Vagina (tissue), 2 donors: ENCODE measurements around the gene MYO1A. TPM values are rescaled to one million over a fixed set of nuclear protein-coding genes. Genes with fewer than 3 reads are reported as not detected.

Experiments used
- DNase-seq, 2 donors: peaks; one replicate each; pipeline ENCODE4 v3.0.0-alpha.2; 2017; ENCODE audit errors: extremely low spot score in 2 of 2
- H3K27ac ChIP-seq: fragments of 200-600 bp; sonication (generic); one replicate; pipeline ENCODE4 v1.5.1; 2019
- H3K27me3 ChIP-seq: fragments of 200-600 bp; sonication (generic); one replicate; pipeline ENCODE4 v1.5.1; 2019
- H3K36me3 ChIP-seq, 2 donors: fragments of 200-600 bp; sonication (generic); one replicate each; pipeline ENCODE4 v1.5.1; 2017 to 2019
- H3K4me1 ChIP-seq: fragments of 200-600 bp; sonication (generic); one replicate; pipeline ENCODE4 v1.5.1; 2019
- H3K4me3 ChIP-seq, 2 donors: fragments of 200-600 bp; sonication (generic); 1 replicate in 1 of 2; 2 replicates in 1 of 2; pipeline ENCODE4 v1.5.1; 2016 to 2019
- H3K9me3 ChIP-seq: fragments of 200-600 bp; sonication (generic); one replicate; pipeline ENCODE4 v1.5.1; 2019
- POLR2A ChIP-seq, 2 donors: fragments of 450-650 bp; IDR thresholded peaks; one replicate each; pipeline ENCODE4 v1.6.1; 2017; ENCODE audit warnings: antibody characterized with exemption in 2 of 2, mild to moderate bottlenecking in 2 of 2, moderate library complexity in 2 of 2
- POLR2AphosphoS5 ChIP-seq, 2 donors: sonication (generic); formaldehyde crosslinking; IDR thresholded peaks; one replicate each; pipeline ENCODE4 v1.9.0; 2017; ENCODE audit warnings: antibody characterized with exemption in 2 of 2, mild to moderate bottlenecking in 2 of 2, low read depth in 1 of 2; ENCODE audit not compliant: insufficient read depth in 1 of 2
- intact Hi-C: fragments of 100-400 bp; cut with DNase I; formaldehyde crosslinking; loops from one replicate; pipeline ENCODE4 v1.15.1; 2023
- total RNA-seq: library from RNA; depleted of rRNA; stranded (reverse); fragments of >200 nt; gene quantifications from one replicate; pipeline ENCODE4 v1.2.3, GENCODE V29; 2016
- TF ChIP-seq, protein P1 (sequence below), 3 experiments: fragments of 450-650 bp in 2 of 3; fragments of 200-600 bp in 1 of 3; sonication (generic) in 1 of 3; IDR thresholded peaks; one replicate each; pipeline ENCODE4 v1.5.1; 2017 to 2019; ENCODE audit warnings: antibody characterized with exemption in 3 of 3, mild to moderate bottlenecking in 2 of 3, moderate library complexity in 2 of 3

The MYO1A gene
- total RNA-seq, 1 donor from 2014 or later = 1.2 TPM

DNA sequence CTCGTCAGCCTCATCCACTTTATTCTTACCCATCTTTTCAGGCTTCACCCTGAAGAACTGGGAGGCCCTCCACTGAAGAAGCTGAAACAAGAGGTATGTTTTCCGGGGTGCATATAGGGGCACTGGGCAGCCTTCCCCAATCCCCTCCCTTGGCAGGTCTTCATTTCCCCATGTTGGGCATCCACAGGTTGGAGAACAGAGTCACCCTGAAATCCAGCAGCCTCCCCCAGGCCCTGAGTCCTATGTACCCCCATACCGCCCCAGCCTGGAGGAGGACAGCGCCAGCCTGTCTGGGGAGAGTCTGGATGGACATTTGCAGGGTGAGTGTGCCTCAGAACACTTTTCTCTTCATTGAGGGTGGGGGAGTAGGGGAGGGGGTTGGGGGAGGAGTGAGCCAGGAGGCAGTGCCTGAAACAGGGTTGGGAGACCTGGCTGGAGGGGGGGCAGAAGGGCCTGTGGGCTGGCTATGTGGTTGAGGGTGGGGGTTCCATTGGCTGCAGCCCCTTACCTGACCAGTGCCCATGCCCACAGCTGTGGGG is 43.0 kb upstream of the MYO1A start:
- intact Hi-C loops = no loop called here
- peak overlapping the region in 1 of 2 donors; percentile 25 for H3K4me3 ChIP-seq
- TF ChIP-seq, protein P1, sequence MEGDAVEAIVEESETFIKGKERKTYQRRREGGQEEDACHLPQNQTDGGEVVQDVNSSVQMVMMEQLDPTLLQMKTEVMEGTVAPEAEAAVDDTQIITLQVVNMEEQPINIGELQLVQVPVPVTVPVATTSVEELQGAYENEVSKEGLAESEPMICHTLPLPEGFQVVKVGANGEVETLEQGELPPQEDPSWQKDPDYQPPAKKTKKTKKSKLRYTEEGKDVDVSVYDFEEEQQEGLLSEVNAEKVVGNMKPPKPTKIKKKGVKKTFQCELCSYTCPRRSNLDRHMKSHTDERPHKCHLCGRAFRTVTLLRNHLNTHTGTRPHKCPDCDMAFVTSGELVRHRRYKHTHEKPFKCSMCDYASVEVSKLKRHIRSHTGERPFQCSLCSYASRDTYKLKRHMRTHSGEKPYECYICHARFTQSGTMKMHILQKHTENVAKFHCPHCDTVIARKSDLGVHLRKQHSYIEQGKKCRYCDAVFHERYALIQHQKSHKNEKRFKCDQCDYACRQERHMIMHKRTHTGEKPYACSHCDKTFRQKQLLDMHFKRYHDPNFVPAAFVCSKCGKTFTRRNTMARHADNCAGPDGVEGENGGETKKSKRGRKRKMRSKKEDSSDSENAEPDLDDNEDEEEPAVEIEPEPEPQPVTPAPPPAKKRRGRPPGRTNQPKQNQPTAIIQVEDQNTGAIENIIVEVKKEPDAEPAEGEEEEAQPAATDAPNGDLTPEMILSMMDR (IDR thresholded peaks at IDR 0.05) = no peak
- no peak for TF ChIP-seq POLR2A (IDR thresholded peaks at IDR 0.05)
- TF ChIP-seq POLR2AphosphoS5 (IDR thresholded peaks at IDR 0.05; ENCODE audit: insufficient read depth in 1 of 2, low read depth in 1 of 2) = no peak
- H3K4me1 ChIP-seq = peaks cover 74% of the 10 kb centered on the region
- H3K9me3 ChIP-seq = no peaks in the 10 kb centered on the region
- peaks cover 0 to 53% of the 10 kb centered on the region in 2 donors for H3K36me3 ChIP-seq
- H3K27me3 ChIP-seq = no peaks in the 10 kb centered on the region
- DNase-seq = no peak
- peak overlapping the region; percentile 100 for H3K27ac ChIP-seq

DNA sequence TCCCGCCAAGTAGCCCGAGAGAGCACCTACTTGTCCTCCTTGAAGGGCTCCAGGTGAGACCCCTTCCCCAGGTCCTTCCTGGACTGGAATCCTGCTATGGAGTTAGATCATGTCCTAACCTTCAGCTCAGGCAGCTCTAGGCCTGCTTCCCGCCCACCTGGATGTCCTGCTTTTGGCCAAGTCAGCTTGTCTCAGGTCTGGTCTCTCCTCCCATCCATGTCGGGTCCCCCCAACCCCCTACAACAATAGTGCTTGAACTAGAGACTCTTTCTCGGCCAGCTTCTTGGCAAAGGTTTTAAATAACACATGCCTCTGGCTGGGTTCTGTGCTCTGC is 42.6 kb upstream of the MYO1A start:
- H3K27me3 ChIP-seq = no peaks in the 10 kb centered on the region
- H3K36me3 ChIP-seq = peaks cover 0 to 53% of the 10 kb centered on the region in 2 donors
- intact Hi-C loops = no loop called here
- H3K9me3 ChIP-seq = no peaks in the 10 kb centered on the region
- H3K4me3 ChIP-seq = no peak overlapping the region
- peaks cover 74% of the 10 kb centered on the region for H3K4me1 ChIP-seq
- DNase-seq = no peak
- TF ChIP-seq POLR2A (IDR thresholded peaks at IDR 0.05) (no peak), POLR2AphosphoS5 (IDR thresholded peaks at IDR 0.05; ENCODE audit: insufficient read depth in 1 of 2, low read depth in 1 of 2) (no peak)
- TF ChIP-seq, protein P1 (IDR thresholded peaks at IDR 0.05) = no peak
- H3K27ac ChIP-seq = peak overlapping the region; percentile 100

DNA sequence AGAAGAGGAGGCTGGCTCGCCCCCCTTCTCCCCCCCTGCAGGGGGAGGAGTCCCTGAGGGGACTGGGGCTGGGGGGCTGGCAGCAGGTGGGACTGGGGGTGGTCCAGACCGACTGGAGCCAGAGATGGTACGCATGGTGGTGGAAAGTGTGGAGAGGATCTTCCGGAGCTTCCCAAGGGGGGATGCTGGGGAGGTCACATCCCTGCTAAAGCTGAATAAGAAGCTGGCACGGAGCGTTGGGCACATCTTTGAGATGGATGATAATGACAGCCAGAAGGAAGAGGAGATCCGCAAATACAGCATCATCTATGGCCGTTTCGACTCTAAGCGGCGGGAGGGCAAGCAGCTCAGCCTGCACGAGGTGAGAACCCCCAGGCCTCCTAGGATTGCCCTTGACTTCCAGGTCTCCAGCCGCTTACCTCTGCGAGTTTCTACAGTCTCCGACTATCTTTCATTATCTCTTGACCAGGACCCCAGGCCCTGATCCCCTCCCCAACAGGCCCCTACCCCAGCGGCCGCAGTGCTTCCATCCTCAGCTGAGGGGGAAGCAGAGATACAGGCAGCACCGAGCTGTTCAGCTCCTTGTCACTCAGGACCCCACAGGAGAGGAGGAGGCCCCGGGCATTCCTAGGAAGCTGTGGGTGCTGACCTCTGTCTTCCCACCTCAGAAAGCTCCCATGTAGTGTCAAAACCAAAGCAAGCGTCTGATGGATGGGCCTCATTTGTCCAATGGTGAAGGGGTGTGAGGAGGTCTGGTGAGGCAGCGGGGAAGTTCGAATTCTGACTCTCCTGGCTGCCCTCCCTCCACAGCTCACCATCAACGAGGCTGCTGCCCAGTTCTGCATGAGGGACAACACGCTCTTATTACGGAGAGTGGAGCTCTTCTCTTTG is 42.0 kb upstream of the MYO1A start:
- no peak for DNase-seq
- no peaks in the 10 kb centered on the region for H3K9me3 ChIP-seq
- intact Hi-C loops = no loop called here
- peaks cover 0 to 49% of the 10 kb centered on the region in 2 donors for H3K36me3 ChIP-seq
- no peaks in the 10 kb centered on the region for H3K27me3 ChIP-seq
- TF ChIP-seq POLR2AphosphoS5 (IDR thresholded peaks at IDR 0.05; ENCODE audit: insufficient read depth in 1 of 2, low read depth in 1 of 2) = no peak
- TF ChIP-seq, protein P1 (IDR thresholded peaks at IDR 0.05) = no peak
- TF ChIP-seq POLR2A (IDR thresholded peaks at IDR 0.05) = no peak
- H3K4me1 ChIP-seq = peaks cover 67% of the 10 kb centered on the region
- H3K4me3 ChIP-seq = peak overlapping the region; percentile 81 to 89
- peak overlapping the region; percentile 100 for H3K27ac ChIP-seq

DNA sequence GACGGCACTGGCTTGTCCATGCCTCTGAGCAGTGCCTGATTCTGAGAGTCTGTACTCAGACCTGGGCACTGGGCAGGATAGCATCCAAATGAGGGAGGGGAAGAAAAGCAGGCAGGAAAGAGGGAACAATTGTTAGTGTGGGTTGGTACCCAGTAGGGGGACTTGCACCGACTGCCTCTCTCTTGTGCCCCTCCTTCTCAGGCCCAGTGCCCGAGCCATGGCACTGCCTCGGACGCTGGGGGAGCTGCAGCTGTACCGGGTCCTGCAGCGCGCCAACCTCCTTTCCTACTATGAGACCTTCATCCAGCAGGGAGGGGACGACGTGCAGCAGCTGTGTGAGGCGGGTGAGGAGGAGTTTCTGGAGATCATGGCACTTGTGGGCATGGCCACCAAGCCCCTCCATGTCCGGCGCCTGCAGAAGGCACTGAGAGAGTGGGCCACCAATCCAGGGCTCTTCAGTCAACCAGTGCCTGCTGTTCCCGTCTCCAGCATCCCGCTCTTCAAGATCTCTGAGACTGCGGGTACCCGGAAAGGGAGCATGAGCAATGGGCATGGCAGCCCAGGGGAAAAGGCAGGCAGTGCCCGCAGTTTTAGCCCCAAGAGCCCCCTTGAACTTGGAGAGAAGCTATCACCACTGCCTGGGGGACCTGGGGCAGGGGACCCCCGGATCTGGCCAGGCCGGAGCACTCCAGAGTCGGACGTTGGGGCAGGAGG is 41.2 kb upstream of the MYO1A start:
- peak overlapping the region; percentile 100 for H3K27ac ChIP-seq
- TF ChIP-seq POLR2A (IDR thresholded peaks at IDR 0.05) (no peak), POLR2AphosphoS5 (IDR thresholded peaks at IDR 0.05; ENCODE audit: insufficient read depth in 1 of 2, low read depth in 1 of 2) (no peak)
- TF ChIP-seq, protein P1 (IDR thresholded peaks at IDR 0.05) = no peak
- H3K4me3 ChIP-seq = peak overlapping the region; percentile 81 to 89
- peaks cover 0 to 41% of the 10 kb centered on the region in 2 donors for H3K36me3 ChIP-seq
- intact Hi-C loops = no loop called here
- H3K27me3 ChIP-seq = no peaks in the 10 kb centered on the region
- DNase-seq = no peak
- no peaks in the 10 kb centered on the region for H3K9me3 ChIP-seq
- H3K4me1 ChIP-seq = peaks cover 63% of the 10 kb centered on the region
